KBM-7 (cell line): Measurements from ENCODE around the gene RDH8.
A peak's percentile ranks its signal among the peaks of the same experiment; 100 is the strongest.

ENCODE experiments used
- DNase-seq: peaks from one replicate; pipeline ENCODE4 v3.0.0-alpha.2; 2015
- in situ Hi-C: fragments of 300-500 bp; cut with MboI; formaldehyde crosslinking; loops from 2 replicates; pipeline ENCODE4 v1.14.3; 2020; ENCODE audit warnings: low sequenced_read_pairs, low pct_unique_long_range_greater_than_20kb, mixed read lengths

Gene RDH8

GRCh38 chr19:10013316-10013715 lies at the start of gene RDH8:
Gene RDH8 (plus strand): TSS chr19:10013483. CDS start chr19:10013498, 15 bp downstream.
- in situ Hi-C loops, result no loop called here
- DNase-seq, result no peak

- in situ Hi-C loops, result no loop called here
- DNase-seq, result no peak
Observed at GRCh38 chr19:9966024-9966423, 47.3 kb upstream of the RDH8 start.

- in situ Hi-C loops, result no loop called here
Observed at GRCh38 chr19:9966448-9966847, 46.8 kb upstream of the RDH8 start.

GRCh38 chr19:9967326-9967725 lies 46.0 kb upstream of the RDH8 start:
- in situ Hi-C loops, result no loop called here
- DNase-seq, result no peak

More at GRCh38 chr19:9966448-9966847, 46.8 kb upstream of the RDH8 start:
- no peak for DNase-seq

- DNase-seq, result no peak
- in situ Hi-C loops, result no loop called here
Observed at GRCh38 chr19:9968820-9969687, 44.2 kb upstream of the RDH8 start.

GRCh38 chr19:9969688-9969975 lies 43.7 kb upstream of the RDH8 start:
- in situ Hi-C loops, result no loop called here
- no peak for DNase-seq

GRCh38 chr19:9970481-9970880 lies 42.8 kb upstream of the RDH8 start:
- DNase-seq, result no peak
- in situ Hi-C loops, result no loop called here

- DNase-seq, result no peak
- in situ Hi-C loops, result no loop called here
Observed at GRCh38 chr19:9971166-9971897, 42.0 kb upstream of the RDH8 start.

GRCh38 chr19:9972103-9972502 lies 41.2 kb upstream of the RDH8 start:
- no peak for DNase-seq
- in situ Hi-C loops, result no loop called here

GRCh38 chr19:9981406-9982260 lies 31.6 kb upstream of the RDH8 start:
- DNase-seq, result no peak
- in situ Hi-C loops, result no loop called here

- no peak for DNase-seq
- in situ Hi-C loops, result no loop called here
Observed at GRCh38 chr19:9986787-9987281, 26.4 kb upstream of the RDH8 start.

- in situ Hi-C loops, result no loop called here
- no peak for DNase-seq
Observed at GRCh38 chr19:9989504-9989903, 23.8 kb upstream of the RDH8 start.

GRCh38 chr19:9991425-9992191 lies 21.7 kb upstream of the RDH8 start:
- in situ Hi-C loops, result no loop called here
- DNase-seq, result no peak

- in situ Hi-C loops, result no loop called here
- no peak for DNase-seq
Observed at GRCh38 chr19:9995084-9995483, 18.2 kb upstream of the RDH8 start.

- no peak for DNase-seq
- in situ Hi-C loops, result no loop called here
Observed at GRCh38 chr19:9995999-9996398, 17.3 kb upstream of the RDH8 start.

GRCh38 chr19:9996541-9996940 lies 16.7 kb upstream of the RDH8 start:
- no peak for DNase-seq
- in situ Hi-C loops, result no loop called here

GRCh38 chr19:10000171-10000826 lies 13.0 kb upstream of the RDH8 start:
- DNase-seq, result peak; percentile 75
- in situ Hi-C loops, result no loop called here

- in situ Hi-C loops, result no loop called here
- DNase-seq, result no peak
Observed at GRCh38 chr19:10001899-10002298, 11.4 kb upstream of the RDH8 start.
